DMS53 treated with DMSO at 0.1 percent for 48 hours (cell line): ENCODE data around the gene RPL37A.

Source experiments
- DNase-seq: peaks from one replicate; lab custom pipeline; 2025; ENCODE audit not compliant: unreplicated experiment; lab: John Stamatoyannopoulos, UW

Gene RPL37A

GRCh38 chr2:216486708-216487107, 11.9 kb upstream of the RPL37A start:
- no peak for DNase-seq

- DNase-seq: no peak
These were observed 8.6 kb upstream of the RPL37A start for GRCh38 chr2:216490061-216490460.

GRCh38 chr2:216491793-216492596, 6.6 kb upstream of the RPL37A start:
- DNase-seq: no peak

- no peak for DNase-seq
These were observed 5.9 kb upstream of the RPL37A start for GRCh38 chr2:216492597-216493333.

- no peak for DNase-seq
These were observed 5.3 kb upstream of the RPL37A start for GRCh38 chr2:216493334-216493685.

- DNase-seq: no peak
These were observed 3.0 kb upstream of the RPL37A start for GRCh38 chr2:216495656-216496055.

GRCh38 chr2:216497382-216498069, 1.1 kb upstream of the RPL37A start:
- no peak for DNase-seq

GRCh38 chr2:216498070-216498378, 620 bp upstream of the RPL37A start:
- DNase-seq: no peak

- no peak for DNase-seq
These were observed 1.1 kb downstream of the RPL37A start for GRCh38 chr2:216499641-216500218.

- DNase-seq: no peak
These were observed 1.9 kb downstream of the RPL37A start for GRCh38 chr2:216500572-216500971.

- no peak for DNase-seq
These were observed 3.2 kb downstream of the RPL37A start for GRCh38 chr2:216501854-216502253.

- DNase-seq: no peak
These were observed 3.9 kb downstream of the RPL37A start for GRCh38 chr2:216502381-216503158.

- no peak for DNase-seq
These were observed 4.5 kb downstream of the RPL37A start for GRCh38 chr2:216503159-216503629.

GRCh38 chr2:216503697-216504375, 5.2 kb downstream of the RPL37A start:
- no peak for DNase-seq

- DNase-seq: no peak
These were observed 5.7 kb downstream of the RPL37A start for GRCh38 chr2:216504376-216504762.

GRCh38 chr2:216505133-216506106, 6.8 kb downstream of the RPL37A start:
- DNase-seq: no peak

- no peak for DNase-seq
These were observed 8.8 kb downstream of the RPL37A start for GRCh38 chr2:216507220-216508160.

GRCh38 chr2:216508229-216508628, 9.6 kb downstream of the RPL37A start:
- no peak for DNase-seq
